GM19023 (cell line): ENCODE results near the gene FBXO41.
A peak's percentile ranks its signal among the peaks of the same experiment; 100 is the strongest.

Experiments
- ATAC-seq: cut with Tn5 transposase; IDR thresholded peaks from one replicate; pipeline ENCODE4 v1.9.1; 2021; ENCODE audit warnings: mild to moderate bottlenecking, moderate library complexity; ENCODE audit not compliant: unreplicated experiment

Gene FBXO41

DNA sequence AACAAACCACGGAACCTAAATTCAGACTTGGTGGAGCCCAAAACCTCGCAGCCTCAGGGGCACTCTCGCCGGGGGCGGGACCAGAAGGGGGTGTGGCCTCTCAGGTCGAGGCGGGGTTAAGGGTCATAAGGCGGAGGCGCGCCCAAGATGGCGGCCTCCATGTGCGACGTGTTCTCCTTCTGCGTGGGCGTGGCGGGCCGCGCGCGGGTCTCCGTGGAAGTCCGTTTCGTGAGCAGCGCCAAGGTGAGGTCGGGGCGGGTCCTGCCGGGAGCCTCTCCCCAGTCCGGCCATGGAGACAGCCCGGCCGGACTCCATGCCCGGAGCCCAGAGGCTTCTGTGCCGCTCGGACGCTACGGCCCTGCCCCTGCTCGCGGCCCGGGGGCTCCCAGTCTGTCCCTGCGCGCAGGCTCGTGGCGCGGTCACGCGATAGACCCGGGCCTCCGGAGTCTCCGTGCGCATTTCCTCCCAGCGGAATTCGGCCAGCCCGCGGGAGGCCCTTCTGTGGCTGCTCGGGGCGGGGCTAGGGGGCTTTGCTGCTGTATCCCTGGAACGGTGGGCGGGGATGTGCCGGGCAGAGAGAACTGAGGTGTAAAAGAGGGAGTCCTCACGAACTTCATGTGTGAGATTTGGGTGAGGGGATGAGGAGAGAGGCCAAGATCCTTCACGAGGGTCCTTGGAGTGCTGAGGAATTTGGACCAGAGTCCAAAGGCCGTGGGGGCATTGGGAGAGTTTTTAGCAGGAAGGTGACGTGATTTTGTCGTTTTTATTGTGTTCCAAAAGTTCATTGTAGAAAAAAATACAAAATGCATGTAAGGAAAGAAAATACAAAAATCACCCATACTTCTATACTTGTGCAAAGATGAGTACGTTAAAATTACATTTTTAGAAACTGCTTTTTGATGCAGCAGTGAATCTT, 69.9 kb downstream of the FBXO41 start, which contains the start of gene SMYD5:
Gene SMYD5, plus strand, starts transcription at position 126 of the 916 bp plus-strand sequence. Its CDS starts 22 bp downstream, at position 148.
- peak; percentile 93 for ATAC-seq

GRCh38 chr2:73212448-73213176, 71.7 kb downstream of the FBXO41 start:
- ATAC-seq, result peak; percentile 62

- no peak for ATAC-seq
These were observed 72.2 kb downstream of the FBXO41 start for GRCh38 chr2:73212098-73212447.

DNA sequence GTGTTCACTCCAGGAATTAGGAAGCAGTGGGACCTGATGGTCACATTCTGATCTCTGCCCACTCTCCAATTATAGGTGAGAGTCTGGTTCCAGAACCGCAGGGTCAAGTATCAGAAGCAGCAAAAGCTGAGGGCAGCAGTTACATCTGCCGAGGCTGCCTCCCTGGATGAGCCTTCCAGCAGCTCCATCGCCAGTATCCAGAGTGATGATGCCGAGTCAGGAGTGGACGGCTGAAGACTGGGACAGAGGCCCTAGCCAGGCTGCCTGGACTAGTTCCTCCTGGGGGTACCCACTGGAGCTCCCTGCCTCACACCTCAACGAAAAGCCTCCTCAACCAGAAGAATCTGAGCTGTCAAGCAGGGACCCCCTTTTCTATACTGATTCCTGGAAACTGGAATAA, 73.6 kb downstream of the FBXO41 start:
- no peak for ATAC-seq

DNA sequence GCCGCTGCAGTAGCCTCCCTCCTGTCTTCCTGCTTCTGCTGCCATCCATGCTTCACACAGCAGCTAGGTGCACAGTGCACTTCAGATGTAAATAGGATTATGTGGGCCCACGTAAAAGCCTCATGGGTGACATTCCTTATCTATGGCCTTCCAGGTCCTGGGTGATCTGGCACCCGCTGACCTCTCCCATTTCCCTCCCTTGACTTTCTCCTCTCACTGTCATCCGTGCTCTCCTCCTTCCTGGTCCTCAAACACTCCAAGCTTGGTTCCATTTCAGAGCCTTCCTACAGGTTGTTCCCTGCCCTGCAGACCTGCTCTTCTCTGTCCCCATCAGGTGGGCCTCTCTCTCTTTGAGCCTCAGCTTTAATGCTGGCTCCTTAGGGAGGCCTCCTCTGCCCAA, 74.3 kb downstream of the FBXO41 start:
- no peak for ATAC-seq

DNA sequence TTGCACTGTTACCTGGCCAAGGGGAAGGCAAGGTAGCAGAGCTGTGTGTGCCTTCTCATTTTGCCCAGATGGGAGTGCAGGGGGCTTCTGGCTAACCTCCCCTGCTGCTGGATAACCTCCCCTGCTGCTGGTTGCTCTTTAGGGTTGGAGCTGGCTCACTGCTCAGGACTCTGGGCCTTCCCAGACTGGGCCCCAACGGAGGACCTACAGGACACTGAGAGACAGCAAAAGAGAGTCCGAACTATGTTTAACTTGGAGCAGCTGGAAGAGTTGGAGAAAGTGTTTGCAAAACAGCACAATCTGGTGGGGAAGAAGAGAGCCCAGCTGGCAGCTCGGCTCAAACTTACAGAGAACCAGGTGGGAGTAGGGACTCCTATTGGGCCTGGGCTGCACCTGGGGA, 76.0 kb downstream of the FBXO41 start:
- no peak for ATAC-seq

DNA sequence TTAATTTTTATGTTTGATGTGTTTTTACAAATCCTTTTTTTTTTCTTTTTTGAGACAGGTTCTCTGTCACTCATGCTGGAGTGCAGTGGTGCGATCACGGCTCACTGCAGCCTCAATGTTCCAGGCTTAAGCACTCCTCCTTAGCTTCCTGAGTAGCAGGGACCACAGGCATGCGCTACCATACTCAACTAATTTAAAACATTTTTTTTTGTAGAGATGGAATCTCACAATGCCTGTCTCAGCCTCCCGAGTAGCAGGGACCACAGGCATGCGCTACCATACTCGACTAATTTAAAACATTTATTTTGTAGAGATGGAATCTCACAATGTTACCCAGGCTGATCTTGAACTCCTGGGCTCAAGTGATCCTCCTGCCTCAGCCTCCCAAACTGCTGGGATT, 78.7 kb downstream of the FBXO41 start:
- no peak for ATAC-seq
